ENCODE data around the gene SHC1.
A peak's percentile ranks its signal among the peaks of the same experiment; 100 is the strongest.

SHC1 gene

DNA sequence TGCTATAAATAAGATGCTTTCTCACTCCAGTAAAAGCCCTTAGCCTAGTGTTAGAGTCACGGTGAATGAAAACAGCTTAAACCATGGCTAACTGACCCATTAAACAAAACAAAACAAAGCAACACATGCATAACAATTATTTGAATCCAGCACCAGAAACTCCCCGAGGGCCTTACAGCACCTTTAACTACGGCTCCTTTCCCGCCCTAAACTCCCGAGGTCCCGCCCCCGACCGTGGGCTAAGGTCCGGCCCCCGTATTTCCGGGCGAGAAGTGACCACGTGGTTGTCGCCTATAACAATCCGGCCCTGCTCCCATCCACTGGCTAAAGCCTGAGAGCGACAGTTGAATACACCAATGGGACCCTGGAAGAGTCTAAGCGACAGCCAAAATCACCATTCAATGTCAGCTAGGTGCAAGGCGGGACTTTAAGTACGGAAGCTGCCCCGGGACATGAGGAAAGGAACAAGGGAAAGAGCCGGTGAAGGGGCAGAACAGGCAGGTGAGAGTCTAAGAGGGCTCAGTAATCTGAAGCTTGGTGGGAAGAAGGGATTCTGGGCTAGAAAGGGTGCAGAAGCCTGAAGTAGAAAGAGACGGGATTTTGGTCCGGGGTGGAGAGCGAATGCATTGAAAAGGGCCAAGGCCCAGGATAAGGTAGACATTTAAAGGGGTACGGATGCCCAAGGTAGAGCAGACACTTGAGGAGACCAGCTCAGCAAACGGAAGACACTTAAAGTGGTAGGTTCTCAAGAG lies 12.5 kb upstream of the SHC1 start, which contains the start of gene FLAD1:
Gene FLAD1 (plus strand): TSS at position 448 of the 752 bp plus-strand sequence. CDS start 351 bp downstream, outside the sequence.
- Histone ChIP-seq H3K9me3 (ENCODE audit: control insufficient read depth, insufficient read depth, low read depth, low read length) (no peaks in the 10 kb centered on the region), H3K36me3 (ENCODE audit: control insufficient read depth in 2 of 2, insufficient read depth in 1 of 2, low read length in 2 of 2) (peaks cover 7 to 37% of the 10 kb centered on the region in 2 experiments; a peak in 2 of 3 replicates), H3K4me1 (ENCODE audit: control insufficient read depth, insufficient read depth, low read length) (no peaks in the 10 kb centered on the region), H3K27ac (ENCODE audit: extremely low read depth, low read depth, low read length) (peak within 1 kb of the TSS; percentile 73), H3K4me3 (ENCODE audit: low read depth, low read length) (peak within 1 kb of the TSS; percentile 70)
- ChIA-PET CTCF (interaction anchor here (0.6 to 3.6 kb wide), 13 partner anchors 9 to 1338 kb away, joined by 3 to 55 read pairs (median 4); partner anchors contain the start of genes CKS1B, KRTCAP2, LENEP and PBXIP1), POLR2A (interaction anchor here (0.5 to 3.3 kb wide), 20 partner anchors 10 to 325 kb away, joined by 3 to 66 read pairs (median 5); partner anchors contain the start of genes ADAM15, CKS1B, LENEP and PBXIP1)
- TF ChIP-seq, protein P1, sequence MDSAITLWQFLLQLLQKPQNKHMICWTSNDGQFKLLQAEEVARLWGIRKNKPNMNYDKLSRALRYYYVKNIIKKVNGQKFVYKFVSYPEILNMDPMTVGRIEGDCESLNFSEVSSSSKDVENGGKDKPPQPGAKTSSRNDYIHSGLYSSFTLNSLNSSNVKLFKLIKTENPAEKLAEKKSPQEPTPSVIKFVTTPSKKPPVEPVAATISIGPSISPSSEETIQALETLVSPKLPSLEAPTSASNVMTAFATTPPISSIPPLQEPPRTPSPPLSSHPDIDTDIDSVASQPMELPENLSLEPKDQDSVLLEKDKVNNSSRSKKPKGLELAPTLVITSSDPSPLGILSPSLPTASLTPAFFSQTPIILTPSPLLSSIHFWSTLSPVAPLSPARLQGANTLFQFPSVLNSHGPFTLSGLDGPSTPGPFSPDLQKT (IDR thresholded peaks at IDR 0.05; ENCODE audit: borderline replicate concordance, low read depth, low read length) = peak; percentile 77; the same call in 1 of the 2 replicates
- no peak for TF ChIP-seq ZNF610 (tag by site-specific recombination; IDR thresholded peaks at IDR 0.05; ENCODE audit: borderline replicate concordance)
- TF ChIP-seq ZBTB21 (tag by site-specific recombination; IDR thresholded peaks at IDR 0.05) = no peak
- TF ChIP-seq ZFP69B (tag by site-specific recombination; IDR thresholded peaks at IDR 0.05) = no peak
- no peak for TF ChIP-seq ZNF169 (tag by site-specific recombination; IDR thresholded peaks at IDR 0.05)
- peak; percentile 46; the same call in 1 of the 2 replicates for TF ChIP-seq ZSCAN30 (tag by site-specific recombination; IDR thresholded peaks at IDR 0.05)
- no peak for TF ChIP-seq ZNF114 (tag by site-specific recombination; IDR thresholded peaks at IDR 0.05)
- no peak for TF ChIP-seq ZNF37A (tag by site-specific recombination; IDR thresholded peaks at IDR 0.05)
- TF ChIP-seq ZBTB11 (tag by site-specific recombination; conservative IDR thresholded peaks at IDR 0.05; ENCODE audit: low read depth) = peak; percentile 68
- no peak for TF ChIP-seq ZBTB1 (tag by site-specific recombination; IDR thresholded peaks at IDR 0.05)
- no peak for TF ChIP-seq ZBTB7A (tag by site-specific recombination; IDR thresholded peaks at IDR 0.05; ENCODE audit: low read depth)
- no peak for TF ChIP-seq ZNF621 (tag by site-specific recombination; IDR thresholded peaks at IDR 0.05)
- TF ChIP-seq SALL2 (tag by site-specific recombination; IDR thresholded peaks at IDR 0.05; ENCODE audit: borderline replicate concordance) = no peak
- no peak for TF ChIP-seq KLF7 (tag by site-specific recombination; IDR thresholded peaks at IDR 0.05; ENCODE audit: borderline replicate concordance)
- no peak for TF ChIP-seq ZNF510 (tag by site-specific recombination; IDR thresholded peaks at IDR 0.05; ENCODE audit: insufficient replicate concordance)
- TF ChIP-seq, protein P2, sequence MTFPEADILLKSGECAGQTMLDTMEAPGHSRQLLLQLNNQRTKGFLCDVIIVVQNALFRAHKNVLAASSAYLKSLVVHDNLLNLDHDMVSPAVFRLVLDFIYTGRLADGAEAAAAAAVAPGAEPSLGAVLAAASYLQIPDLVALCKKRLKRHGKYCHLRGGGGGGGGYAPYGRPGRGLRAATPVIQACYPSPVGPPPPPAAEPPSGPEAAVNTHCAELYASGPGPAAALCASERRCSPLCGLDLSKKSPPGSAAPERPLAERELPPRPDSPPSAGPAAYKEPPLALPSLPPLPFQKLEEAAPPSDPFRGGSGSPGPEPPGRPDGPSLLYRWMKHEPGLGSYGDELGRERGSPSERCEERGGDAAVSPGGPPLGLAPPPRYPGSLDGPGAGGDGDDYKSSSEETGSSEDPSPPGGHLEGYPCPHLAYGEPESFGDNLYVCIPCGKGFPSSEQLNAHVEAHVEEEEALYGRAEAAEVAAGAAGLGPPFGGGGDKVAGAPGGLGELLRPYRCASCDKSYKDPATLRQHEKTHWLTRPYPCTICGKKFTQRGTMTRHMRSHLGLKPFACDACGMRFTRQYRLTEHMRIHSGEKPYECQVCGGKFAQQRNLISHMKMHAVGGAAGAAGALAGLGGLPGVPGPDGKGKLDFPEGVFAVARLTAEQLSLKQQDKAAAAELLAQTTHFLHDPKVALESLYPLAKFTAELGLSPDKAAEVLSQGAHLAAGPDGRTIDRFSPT (tag by site-specific recombination; IDR thresholded peaks at IDR 0.05) = no peak
- TF ChIP-seq HOXA7 (CRISPR knock-in tag; IDR thresholded peaks at IDR 0.05; ENCODE audit: borderline replicate concordance) = no peak
- no peak for TF ChIP-seq ZNF248 (tag by site-specific recombination; IDR thresholded peaks at IDR 0.05)
- TF ChIP-seq, protein P3, sequence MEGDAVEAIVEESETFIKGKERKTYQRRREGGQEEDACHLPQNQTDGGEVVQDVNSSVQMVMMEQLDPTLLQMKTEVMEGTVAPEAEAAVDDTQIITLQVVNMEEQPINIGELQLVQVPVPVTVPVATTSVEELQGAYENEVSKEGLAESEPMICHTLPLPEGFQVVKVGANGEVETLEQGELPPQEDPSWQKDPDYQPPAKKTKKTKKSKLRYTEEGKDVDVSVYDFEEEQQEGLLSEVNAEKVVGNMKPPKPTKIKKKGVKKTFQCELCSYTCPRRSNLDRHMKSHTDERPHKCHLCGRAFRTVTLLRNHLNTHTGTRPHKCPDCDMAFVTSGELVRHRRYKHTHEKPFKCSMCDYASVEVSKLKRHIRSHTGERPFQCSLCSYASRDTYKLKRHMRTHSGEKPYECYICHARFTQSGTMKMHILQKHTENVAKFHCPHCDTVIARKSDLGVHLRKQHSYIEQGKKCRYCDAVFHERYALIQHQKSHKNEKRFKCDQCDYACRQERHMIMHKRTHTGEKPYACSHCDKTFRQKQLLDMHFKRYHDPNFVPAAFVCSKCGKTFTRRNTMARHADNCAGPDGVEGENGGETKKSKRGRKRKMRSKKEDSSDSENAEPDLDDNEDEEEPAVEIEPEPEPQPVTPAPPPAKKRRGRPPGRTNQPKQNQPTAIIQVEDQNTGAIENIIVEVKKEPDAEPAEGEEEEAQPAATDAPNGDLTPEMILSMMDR (tag by site-specific recombination; IDR thresholded peaks at IDR 0.05) = no peak
- TF ChIP-seq ZNF146 (tag by site-specific recombination; IDR thresholded peaks at IDR 0.05) = no peak
- TF ChIP-seq ZNF26 (tag by site-specific recombination; IDR thresholded peaks at IDR 0.05) = no peak
- 0 out of 2 replicates have a peak, but pooled peaks have one; percentile 8 for TF ChIP-seq ZBTB44 (tag by site-specific recombination; IDR thresholded peaks at IDR 0.05)
- TF ChIP-seq YY1 (tag by site-specific recombination; IDR thresholded peaks at IDR 0.05) = no peak
- TF ChIP-seq ZIC2 (tag by site-specific recombination; IDR thresholded peaks at IDR 0.05) = no peak
- TF ChIP-seq ZNF830 (tag by site-specific recombination; IDR thresholded peaks at IDR 0.05; ENCODE audit: low read depth) = no peak
- no peak for TF ChIP-seq ZSCAN23 (tag by site-specific recombination; IDR thresholded peaks at IDR 0.05)

Measured in HEK293 (cell line).